Measurements from ENCODE around the gene CCDC159.

CCDC159 gene

GRCh38 chr19:11347546-11348039 lies 1.3 kb downstream of the CCDC159 start:
- TF ChIP-seq TAF1 (IDR thresholded peaks at IDR 0.05; ENCODE audit: borderline replicate concordance, insufficient read depth, low read length) (no peak), POLR2AphosphoS5 (IDR thresholded peaks at IDR 0.05; ENCODE audit: low read depth, low read length) (no peak), FOXP2 (optimal IDR thresholded peaks at IDR 0.05; ENCODE audit: borderline replicate concordance, extremely low read depth, extremely low read length, insufficient read depth) (no peak), SIN3A (IDR thresholded peaks at IDR 0.05; ENCODE audit: borderline replicate concordance, insufficient read depth, low read length) (no peak), REST (IDR thresholded peaks at IDR 0.05; ENCODE audit: insufficient read depth in 1 of 2, low read depth in 2 of 2, low read length in 2 of 2) (no peak)

- TF ChIP-seq SIN3A (IDR thresholded peaks at IDR 0.05; ENCODE audit: borderline replicate concordance, insufficient read depth, low read length) (no peak), REST (IDR thresholded peaks at IDR 0.05; ENCODE audit: insufficient read depth in 1 of 2, low read depth in 2 of 2, low read length in 2 of 2) (peak in 1 of 2 experiments; percentile 77; a peak in 2 of 4 replicates)
Observed at GRCh38 chr19:11349171-11349570, 2.9 kb downstream of the CCDC159 start.

GRCh38 chr19:11355160-11356073 lies 9.1 kb downstream of the CCDC159 start, which contains the start of gene PLPPR2:
PLPPR2 (plus strand) TSS chr19:11355432; CDS start chr19:11357674, 2,242 bp downstream.
- TF ChIP-seq POLR2AphosphoS5 (IDR thresholded peaks at IDR 0.05; ENCODE audit: low read depth, low read length) (peak; percentile 79), REST (IDR thresholded peaks at IDR 0.05; ENCODE audit: insufficient read depth in 1 of 2, low read depth in 2 of 2, low read length in 2 of 2) (no peak), TAF1 (IDR thresholded peaks at IDR 0.05; ENCODE audit: borderline replicate concordance, insufficient read depth, low read length) (no peak), FOXP2 (optimal IDR thresholded peaks at IDR 0.05; ENCODE audit: borderline replicate concordance, extremely low read depth, extremely low read length, insufficient read depth) (peak; percentile 19)

GRCh38 chr19:11356074-11356397 lies 9.7 kb downstream of the CCDC159 start:
- no peak for TF ChIP-seq FOXP2 (optimal IDR thresholded peaks at IDR 0.05; ENCODE audit: borderline replicate concordance, extremely low read depth, extremely low read length, insufficient read depth)
- no peak for TF ChIP-seq REST (IDR thresholded peaks at IDR 0.05; ENCODE audit: insufficient read depth in 1 of 2, low read depth in 2 of 2, low read length in 2 of 2)
- no peak for TF ChIP-seq POLR2AphosphoS5 (IDR thresholded peaks at IDR 0.05; ENCODE audit: low read depth, low read length)
- TF ChIP-seq SIN3A (IDR thresholded peaks at IDR 0.05; ENCODE audit: borderline replicate concordance, insufficient read depth, low read length): no peak
- no peak for TF ChIP-seq TAF1 (IDR thresholded peaks at IDR 0.05; ENCODE audit: borderline replicate concordance, insufficient read depth, low read length)

Data from PFSK-1 (cell line).